ENCODE data around the gene PLXNA3.
"Not testable (repeated sequence)": the region's sequence is repeated elsewhere in the genome, so short reads cannot be mapped to it uniquely, and the experiment has no call there.

PLXNA3 gene

DNA sequence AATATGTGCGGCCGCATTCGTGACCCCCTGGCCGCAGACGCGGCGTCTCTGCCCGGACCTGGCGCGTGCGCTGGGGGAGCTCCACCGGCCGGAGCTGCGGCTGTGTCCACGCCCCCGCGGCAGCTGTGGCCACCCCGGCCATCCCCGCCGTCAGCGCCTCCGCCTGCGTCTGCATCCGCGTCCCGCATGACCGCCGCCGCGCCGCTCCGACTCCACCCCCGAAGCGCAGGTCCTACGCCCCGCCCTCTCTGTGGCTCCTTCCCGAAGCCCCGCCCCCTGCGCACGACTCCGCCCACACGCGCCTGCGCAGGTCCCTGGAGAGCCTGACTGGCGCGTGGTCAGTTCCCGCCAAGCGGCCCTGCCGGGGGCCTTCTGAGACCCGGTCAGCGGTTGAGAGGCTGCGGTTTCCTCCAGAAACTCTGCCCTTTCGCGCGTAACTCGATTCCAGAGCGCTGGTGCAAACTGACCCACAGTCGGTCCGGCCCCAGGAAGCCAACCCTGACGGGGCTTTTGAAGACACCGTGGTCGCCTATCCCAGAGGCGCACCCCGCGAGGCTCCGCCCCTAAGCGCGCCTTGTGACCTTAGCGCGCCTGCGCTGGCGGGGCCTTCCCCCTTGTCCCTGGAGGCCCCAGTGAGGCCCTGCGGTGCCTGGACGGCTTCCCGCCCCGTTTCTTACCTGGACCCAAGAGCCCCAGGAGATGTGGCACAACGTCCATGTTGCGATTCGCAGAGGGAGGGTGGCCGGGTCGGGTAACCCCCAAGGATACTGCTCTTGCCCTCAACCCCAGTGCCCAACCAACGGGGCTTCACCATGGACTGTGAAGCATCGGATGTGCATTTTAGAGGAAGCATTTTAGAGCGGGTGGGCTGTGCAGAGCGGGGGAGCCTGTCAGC lies 20.9 kb downstream of the PLXNA3 start, which contains the start of gene LAGE3:
TSS of gene LAGE3 (minus strand) at position 554 of the 895 bp plus-strand sequence. CDS start at position 188, 366 bp downstream.
- peak; percentile 95 for DNase-seq (ENCODE audit: low spot score)

DNA sequence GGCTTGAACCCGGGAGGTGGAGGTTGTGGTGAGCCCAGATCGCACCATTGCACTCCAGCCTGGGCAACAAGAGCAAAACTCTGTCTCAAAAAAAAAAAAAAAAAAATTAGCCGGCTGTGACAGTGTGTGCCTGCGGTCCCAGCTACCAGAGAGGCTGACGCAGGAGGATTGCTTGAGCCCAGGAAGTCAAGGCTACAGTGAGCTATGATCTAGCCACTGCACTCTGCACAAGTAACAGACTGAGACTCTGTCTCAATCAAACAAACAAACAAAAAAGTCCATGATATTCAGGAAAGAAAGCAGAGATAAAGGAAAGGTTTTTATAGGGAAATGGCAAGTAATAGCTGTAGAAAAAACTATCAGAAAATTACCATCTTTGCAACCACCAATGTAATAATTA lies 23.1 kb downstream of the PLXNA3 start:
- DNase-seq (ENCODE audit: low spot score) = no peak

GRCh38 chrX:154481911-154482601 lies 24.0 kb downstream of the PLXNA3 start:
- DNase-seq (ENCODE audit: low spot score) = no peak

- no peak for DNase-seq (ENCODE audit: low spot score)
These were observed 24.7 kb downstream of the PLXNA3 start for GRCh38 chrX:154482786-154483185.

DNA sequence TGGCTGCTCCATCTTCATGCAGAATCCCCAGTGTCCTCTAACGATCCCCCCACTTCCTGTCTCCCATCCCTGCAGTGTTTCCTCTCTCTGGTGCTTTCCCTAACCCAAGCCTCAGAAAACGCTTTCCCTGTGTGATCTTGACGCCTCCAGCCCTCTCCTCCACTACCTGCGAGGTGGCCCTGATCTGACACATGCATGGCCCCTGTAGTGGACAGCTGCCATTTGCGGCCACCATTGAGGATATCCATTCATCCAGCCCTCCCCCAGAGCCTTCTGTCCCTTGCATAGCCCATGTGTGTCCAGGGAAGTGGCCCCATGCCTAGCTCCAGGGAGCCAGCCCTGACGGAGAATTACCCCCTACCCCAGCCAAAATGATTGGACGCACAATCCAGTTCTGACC lies 25.2 kb downstream of the PLXNA3 start:
- DNase-seq (ENCODE audit: low spot score) = no peak

DNA sequence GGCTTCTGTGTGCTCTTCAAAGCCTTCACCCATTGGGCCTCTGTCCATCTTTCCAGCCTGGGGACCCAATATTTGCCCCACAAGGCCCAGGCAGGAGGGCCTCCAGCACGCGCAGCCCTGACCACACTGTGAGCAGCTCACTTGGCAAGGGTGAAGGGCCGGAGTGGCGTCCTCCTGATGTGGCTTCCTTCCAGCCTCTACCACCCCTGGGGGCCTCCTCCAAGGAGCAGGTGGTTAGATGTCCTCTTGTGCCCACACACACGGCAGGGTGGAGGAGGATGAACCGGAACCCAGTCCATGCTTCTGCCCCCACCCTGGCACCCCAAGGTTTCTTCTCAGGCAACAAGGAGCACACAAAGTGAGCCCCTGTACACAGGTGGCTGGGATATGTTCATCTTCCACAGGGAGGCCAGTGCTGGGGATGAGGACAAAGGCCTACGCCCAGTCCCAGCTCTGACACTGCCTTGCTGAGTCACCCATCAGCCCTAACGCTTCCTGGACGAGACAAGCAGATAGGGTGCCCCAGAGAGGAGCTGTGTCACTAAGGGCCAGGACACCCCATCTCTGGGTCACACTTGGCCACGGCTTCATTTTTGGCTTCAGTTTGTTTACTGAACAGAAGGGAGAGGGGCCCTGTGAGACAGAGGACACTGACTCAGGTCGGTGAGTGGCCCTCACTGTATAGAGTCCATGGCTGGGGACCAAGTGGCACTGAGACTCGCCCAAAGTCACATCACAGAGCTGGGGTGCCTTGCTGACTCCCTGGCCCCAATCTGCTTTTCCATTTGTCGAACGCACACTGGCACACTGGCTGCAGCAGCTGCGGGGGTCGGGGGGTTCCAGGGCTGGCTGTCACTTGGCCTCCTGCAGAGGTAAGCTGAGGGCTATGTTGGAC lies 26.4 kb downstream of the PLXNA3 start:
- no peak for DNase-seq (ENCODE audit: low spot score)

DNA sequence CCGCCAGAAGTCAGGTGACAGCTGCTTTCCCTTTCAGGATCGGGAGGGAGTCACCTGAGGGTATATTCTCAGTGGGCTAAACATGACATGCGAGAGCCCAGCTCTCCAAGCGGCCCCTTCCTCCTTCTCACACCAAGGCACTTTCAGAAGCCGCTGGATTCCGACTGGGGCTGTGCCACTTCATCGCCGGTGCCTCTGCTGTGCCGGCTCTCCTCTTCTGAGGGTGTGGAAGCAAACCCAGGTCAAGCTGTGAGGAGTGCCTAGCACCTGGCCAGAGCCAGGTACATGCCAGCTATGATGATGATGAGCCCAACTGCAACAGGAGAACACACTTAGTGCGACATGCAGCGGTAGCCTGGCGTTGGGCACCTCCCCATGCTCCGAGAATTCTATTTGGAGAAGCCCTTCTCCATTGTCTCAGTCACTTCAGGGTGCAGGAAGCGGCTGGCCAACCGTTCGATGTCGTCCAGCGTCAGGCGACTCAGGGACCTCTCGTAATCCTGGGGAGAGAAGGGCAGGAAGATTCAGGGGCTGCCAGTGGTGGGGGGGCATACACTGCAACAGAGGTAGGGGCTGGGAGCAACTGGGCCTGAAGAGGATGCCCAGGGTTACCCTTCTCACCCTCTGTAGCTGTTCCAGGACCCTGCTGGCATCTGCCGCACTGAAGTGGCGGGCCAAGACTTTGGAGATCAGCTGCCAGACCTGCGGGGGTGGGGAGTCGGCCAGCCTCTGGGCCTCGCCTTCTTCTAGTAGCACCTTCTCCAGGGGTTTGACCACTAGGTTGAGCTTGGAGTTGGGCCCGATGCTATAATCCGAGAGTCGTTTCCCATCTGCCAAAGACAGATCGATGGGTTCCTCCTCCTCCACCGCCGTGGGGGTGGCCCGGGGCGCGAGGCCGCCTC lies 27.3 kb downstream of the PLXNA3 start:
- DNase-seq (ENCODE audit: low spot score) = no peak

GRCh38 chrX:154486052-154486395 lies 27.9 kb downstream of the PLXNA3 start:
- peak; percentile 8 for DNase-seq (ENCODE audit: low spot score)

- DNase-seq (ENCODE audit: low spot score) = peak; percentile 72
These were observed 28.5 kb downstream of the PLXNA3 start, which contains the start of gene UBL4A for GRCh38 chrX:154486396-154487207. UBL4A (minus strand) TSS chrX:154486615; CDS start chrX:154486584, 31 bp downstream.

DNA sequence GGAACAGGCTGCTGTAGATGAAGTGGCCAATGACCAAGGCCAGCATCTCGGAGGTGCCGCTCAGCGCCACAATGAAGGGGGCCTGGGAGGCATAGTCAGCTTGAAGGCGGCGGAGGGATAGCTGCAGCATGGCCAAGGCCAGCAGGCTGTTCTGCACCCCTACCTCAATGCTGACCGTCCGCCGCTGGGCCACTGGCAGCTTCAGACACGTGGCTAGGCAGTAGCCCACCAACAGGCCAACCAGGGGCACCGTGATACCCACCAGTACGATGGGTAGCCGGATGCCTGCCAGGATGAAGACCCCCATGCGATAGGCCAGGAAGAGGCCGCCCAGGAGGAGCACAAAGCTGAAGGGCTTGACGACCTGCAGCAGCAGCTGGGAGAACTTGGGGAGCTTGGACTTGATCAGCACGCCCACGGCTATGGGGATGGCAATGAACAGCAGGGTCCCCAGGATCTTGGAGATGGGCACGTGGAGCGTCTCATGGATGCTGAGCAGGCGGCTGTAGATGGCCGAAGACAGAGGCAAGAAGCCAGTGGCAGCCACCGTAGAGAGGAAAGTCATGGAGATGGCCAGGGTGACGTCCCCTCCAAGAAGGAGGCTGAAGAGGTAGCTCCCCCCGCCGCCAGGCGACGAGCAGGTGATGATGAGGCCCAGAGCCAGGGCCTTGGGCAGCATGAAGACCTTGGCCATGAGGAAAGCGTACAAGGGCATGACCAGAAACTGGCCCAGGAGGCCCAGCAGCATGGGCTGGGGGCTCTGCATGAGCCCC lies 29.6 kb downstream of the PLXNA3 start:
- no peak for DNase-seq (ENCODE audit: low spot score)

- DNase-seq (ENCODE audit: low spot score) = no peak
These were observed 30.4 kb downstream of the PLXNA3 start for GRCh38 chrX:154488336-154489075.

GRCh38 chrX:154489182-154489581 lies 31.1 kb downstream of the PLXNA3 start:
- DNase-seq (ENCODE audit: low spot score) = no peak

DNA sequence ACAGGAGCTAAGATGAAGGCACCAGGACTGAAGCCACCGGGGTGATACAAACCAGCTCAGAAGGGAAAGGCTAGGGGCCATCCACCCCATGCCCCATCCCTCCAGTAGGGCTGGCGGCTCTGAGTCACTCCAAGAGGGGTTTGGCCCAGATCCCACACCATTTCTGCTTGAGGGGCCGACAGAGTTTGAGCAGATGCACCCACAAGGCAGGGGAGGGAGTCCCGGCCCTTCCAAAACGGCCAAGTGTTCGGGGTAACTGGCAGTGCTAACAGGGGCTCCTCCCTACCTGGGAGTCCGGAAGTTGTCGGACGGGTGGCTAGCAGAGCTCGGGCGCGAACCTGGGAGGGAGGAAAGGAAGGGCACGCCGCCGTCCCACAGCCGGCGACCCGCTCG lies 31.9 kb downstream of the PLXNA3 start:
- DNase-seq (ENCODE audit: low spot score) = peak; percentile 34

- DNase-seq (ENCODE audit: low spot score) = peak; percentile 95
These were observed 32.5 kb downstream of the PLXNA3 start, which contains the start of gene SLC10A3 for GRCh38 chrX:154490414-154491083. SLC10A3 (minus strand) TSS chrX:154490629; CDS start chrX:154488940, 1,689 bp downstream.

GRCh38 chrX:154494715-154495114 lies 36.6 kb downstream of the PLXNA3 start:
- DNase-seq (ENCODE audit: low spot score) = no peak

GRCh38 chrX:154495472-154495922 lies 37.4 kb downstream of the PLXNA3 start:
- no peak for DNase-seq (ENCODE audit: low spot score)

GRCh38 chrX:154496591-154497137 lies 38.6 kb downstream of the PLXNA3 start:
- DNase-seq (ENCODE audit: low spot score) = not testable (repeated sequence)

All from AG20443 (cell line).